Esophagus squamous epithelium (tissue), 5 donors: ENCODE results near the gene AK8. TPM values are rescaled to one million over a fixed set of nuclear protein-coding genes. Genes with fewer than 3 reads are reported as not detected.

Experiments used
- DNase-seq: peaks from one replicate; lab custom pipeline; 2025; lab: John Stamatoyannopoulos, UW
- H3K27ac ChIP-seq, 4 donors: fragments of 200-600 bp; sonication (generic); one replicate each; pipeline ENCODE4 v1.5.1; 2016 to 2019; ENCODE audit warnings: mild to moderate bottlenecking in 1 of 4
- H3K27me3 ChIP-seq, 4 donors: fragments of 200-600 bp; sonication (generic); 1 replicate in 3 of 4; 2 replicates in 1 of 4; pipeline versions ENCODE4 v1.5.1 to v1.6.0; 2017 to 2021; ENCODE audit warnings: antibody characterized with exemption in 1 of 4
- H3K36me3 ChIP-seq, 3 donors: fragments of 200-600 bp; sonication (generic); one replicate each; pipeline ENCODE4 v1.5.1; 2016 to 2019
- H3K4me1 ChIP-seq, 3 donors: fragments of 200-600 bp; sonication (generic); one replicate each; pipeline ENCODE4 v1.5.1; 2017 to 2019
- H3K4me3 ChIP-seq, 4 donors: fragments of 200-600 bp; sonication (generic); 1 replicate in 3 of 4; 2 replicates in 1 of 4; pipeline ENCODE4 v1.5.1; 2016 to 2019; ENCODE audit warnings: mild to moderate bottlenecking in 2 of 4, moderate library complexity in 1 of 4
- H3K9me3 ChIP-seq, 3 donors: fragments of 200-600 bp; sonication (generic); one replicate each; pipeline ENCODE4 v1.5.1; 2016 to 2019
- POLR2A ChIP-seq, 4 donors: fragments of 450-650 bp; IDR thresholded peaks; one replicate each; pipeline ENCODE4 v1.6.1; 2017; ENCODE audit warnings: antibody characterized with exemption in 4 of 4, mild to moderate bottlenecking in 4 of 4, moderate library complexity in 3 of 4
- WGBS, 2 donors: methylation state at CpG; one replicate each; pipeline ENCODE4 v1.1.5; 2018; 5-methylcytosine and 5-hydroxymethylcytosine counted together
- intact Hi-C: fragments of 100-400 bp; cut with DNase I; formaldehyde crosslinking; loops from one replicate; pipeline ENCODE4 v1.15.0; 2022
- total RNA-seq, 4 donors: library from RNA; depleted of rRNA; stranded (reverse); fragments of >200 nt; gene quantifications; one replicate each; pipeline ENCODE4 v1.1.0, GENCODE V29; 2016
- TF ChIP-seq, protein P1 (sequence below), 6 experiments: fragments of 450-650 bp in 4 of 6; fragments of 200-600 bp in 2 of 6; sonication (generic) in 2 of 6; IDR thresholded peaks; one replicate each; pipeline ENCODE4 v1.5.1; 2016 to 2019; ENCODE audit warnings: antibody characterized with exemption in 6 of 6, mild to moderate bottlenecking in 4 of 6, moderate library complexity in 4 of 6
- donor health status: DM: yes; HTN: yes; CAD: no.

The AK8 gene
- total RNA-seq, 4 donors from 2014 or later: 0.38 to 1.1 (median 0.48) TPM; not detected in 1

DNA sequence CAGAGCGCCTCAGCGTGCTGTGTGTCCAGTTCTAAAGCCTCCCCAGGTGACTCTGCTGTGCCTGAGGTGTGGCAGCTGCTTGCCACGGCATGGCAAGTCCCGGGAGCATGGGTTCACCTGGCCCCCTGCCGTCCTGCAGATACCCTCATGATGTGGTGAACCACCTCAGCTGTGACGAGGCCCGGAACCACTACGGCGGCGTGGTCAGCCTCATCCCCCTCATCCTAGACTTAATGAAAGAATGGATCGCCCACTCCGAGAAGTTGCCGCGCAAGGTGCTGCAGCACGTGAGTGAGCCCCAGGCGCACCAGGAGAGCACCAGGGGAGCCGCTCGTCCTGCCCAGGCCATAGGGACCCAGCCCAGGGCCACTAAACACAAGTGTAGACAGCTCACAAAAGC, 10.1 kb upstream of the AK8 start:
- Histone ChIP-seq H3K27me3 (no peaks in the 10 kb centered on the region), H3K4me3 (no peak overlapping the region), H3K36me3 (peaks cover 0 to 80% (median 9%) of the 10 kb centered on the region in 3 donors), H3K9me3 (no peaks in the 10 kb centered on the region), H3K27ac (no peak overlapping the region), H3K4me1 (no peaks in the 10 kb centered on the region)
- TF ChIP-seq, protein P1, sequence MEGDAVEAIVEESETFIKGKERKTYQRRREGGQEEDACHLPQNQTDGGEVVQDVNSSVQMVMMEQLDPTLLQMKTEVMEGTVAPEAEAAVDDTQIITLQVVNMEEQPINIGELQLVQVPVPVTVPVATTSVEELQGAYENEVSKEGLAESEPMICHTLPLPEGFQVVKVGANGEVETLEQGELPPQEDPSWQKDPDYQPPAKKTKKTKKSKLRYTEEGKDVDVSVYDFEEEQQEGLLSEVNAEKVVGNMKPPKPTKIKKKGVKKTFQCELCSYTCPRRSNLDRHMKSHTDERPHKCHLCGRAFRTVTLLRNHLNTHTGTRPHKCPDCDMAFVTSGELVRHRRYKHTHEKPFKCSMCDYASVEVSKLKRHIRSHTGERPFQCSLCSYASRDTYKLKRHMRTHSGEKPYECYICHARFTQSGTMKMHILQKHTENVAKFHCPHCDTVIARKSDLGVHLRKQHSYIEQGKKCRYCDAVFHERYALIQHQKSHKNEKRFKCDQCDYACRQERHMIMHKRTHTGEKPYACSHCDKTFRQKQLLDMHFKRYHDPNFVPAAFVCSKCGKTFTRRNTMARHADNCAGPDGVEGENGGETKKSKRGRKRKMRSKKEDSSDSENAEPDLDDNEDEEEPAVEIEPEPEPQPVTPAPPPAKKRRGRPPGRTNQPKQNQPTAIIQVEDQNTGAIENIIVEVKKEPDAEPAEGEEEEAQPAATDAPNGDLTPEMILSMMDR (IDR thresholded peaks at IDR 0.05): no peak
- TF ChIP-seq POLR2A (IDR thresholded peaks at IDR 0.05): no peak
- intact Hi-C loops: no loop called here
- WGBS, 2 donors: 70 to 98% methylated on average over 2 to 10 of the region's 18 CpGs
- no peak for DNase-seq

DNA sequence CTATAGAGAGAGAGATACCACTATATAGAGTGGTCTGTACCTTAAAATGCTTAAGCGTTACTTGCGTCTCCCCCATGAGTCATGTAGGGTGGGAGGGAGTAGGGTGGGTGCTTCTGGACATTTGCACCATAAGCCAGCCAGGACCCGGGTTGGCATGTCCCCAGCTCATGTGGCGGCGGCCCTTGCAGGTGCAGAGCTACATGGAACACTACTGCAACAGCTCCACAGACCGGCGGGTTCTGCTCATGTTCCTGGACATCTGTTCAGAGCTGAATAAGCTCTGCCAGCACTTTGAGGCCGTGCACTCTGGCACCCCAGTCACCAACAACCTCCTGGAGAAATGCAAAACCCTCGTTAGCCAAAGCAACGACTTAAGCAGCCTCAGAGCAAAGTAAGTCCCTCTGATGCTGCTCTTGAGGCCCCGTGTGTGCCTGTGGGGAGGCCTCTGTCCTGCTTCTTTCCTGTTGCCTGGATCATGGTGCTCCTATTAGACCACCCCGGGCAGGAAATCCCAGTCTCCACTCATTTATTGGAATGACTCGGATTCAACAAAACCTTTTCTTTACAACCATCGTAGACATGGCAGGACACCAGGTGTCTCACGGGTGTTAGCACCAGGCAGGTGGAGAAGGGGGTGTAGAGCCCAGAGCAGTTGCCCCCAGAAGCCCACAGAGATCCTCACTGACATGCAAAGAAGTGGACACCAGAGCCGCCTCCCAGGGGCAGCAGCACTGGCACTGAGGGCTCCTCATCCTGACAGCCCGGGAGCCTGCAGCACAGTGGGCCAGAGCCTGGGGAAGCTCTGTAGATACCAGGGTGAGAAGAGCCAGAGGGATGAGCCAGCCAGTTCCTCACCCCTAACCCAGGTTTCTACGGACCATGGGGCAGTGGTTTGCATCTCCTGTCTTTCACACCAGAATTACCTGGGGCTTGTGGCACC, 9.4 kb upstream of the AK8 start:
- Histone ChIP-seq H3K4me3 (no peak overlapping the region), H3K36me3 (peaks cover 0 to 73% (median 3%) of the 10 kb centered on the region in 3 donors), H3K4me1 (no peaks in the 10 kb centered on the region), H3K27me3 (no peaks in the 10 kb centered on the region), H3K9me3 (no peaks in the 10 kb centered on the region), H3K27ac (no peak overlapping the region)
- DNase-seq: no peak
- WGBS, 2 donors: 78 to 90% methylated on average over 6 to 9 of the region's 18 CpGs
- TF ChIP-seq, protein P1 (IDR thresholded peaks at IDR 0.05): no peak
- no peak for TF ChIP-seq POLR2A (IDR thresholded peaks at IDR 0.05)
- intact Hi-C loops: no loop called here

DNA sequence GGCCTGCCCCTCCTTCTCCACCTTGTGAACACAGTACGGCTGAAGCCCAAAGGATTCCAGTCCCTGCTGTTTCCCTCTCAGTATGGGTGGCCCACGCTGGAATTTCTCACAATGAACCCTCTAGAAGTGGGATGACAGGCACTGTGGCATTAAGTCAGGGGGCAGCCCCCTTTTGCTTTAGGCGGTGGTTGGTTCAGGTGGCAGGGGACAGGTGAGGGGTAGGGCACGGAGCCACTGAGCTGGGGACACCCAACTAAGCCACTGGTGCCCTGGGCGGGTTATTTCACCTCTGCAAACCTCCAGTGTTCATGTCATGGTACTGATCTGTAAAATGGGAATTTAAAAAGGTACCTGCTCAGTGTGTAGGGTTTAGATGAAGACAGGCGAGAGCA, 8.2 kb upstream of the AK8 start:
- peaks cover 0 to 61% (median 0%) of the 10 kb centered on the region in 3 donors for H3K36me3 ChIP-seq
- DNase-seq: no peak
- H3K27me3 ChIP-seq: no peaks in the 10 kb centered on the region
- 89 to 98% methylated on average over 3 to 5 of the region's 6 CpGs for WGBS, 2 donors
- no peak overlapping the region for H3K4me3 ChIP-seq
- H3K9me3 ChIP-seq: no peaks in the 10 kb centered on the region
- no peak overlapping the region for H3K27ac ChIP-seq
- peaks cover 0 to 6% (median 0%) of the 10 kb centered on the region in 3 donors for H3K4me1 ChIP-seq
- TF ChIP-seq POLR2A (IDR thresholded peaks at IDR 0.05): no peak
- intact Hi-C loops: no loop called here

DNA sequence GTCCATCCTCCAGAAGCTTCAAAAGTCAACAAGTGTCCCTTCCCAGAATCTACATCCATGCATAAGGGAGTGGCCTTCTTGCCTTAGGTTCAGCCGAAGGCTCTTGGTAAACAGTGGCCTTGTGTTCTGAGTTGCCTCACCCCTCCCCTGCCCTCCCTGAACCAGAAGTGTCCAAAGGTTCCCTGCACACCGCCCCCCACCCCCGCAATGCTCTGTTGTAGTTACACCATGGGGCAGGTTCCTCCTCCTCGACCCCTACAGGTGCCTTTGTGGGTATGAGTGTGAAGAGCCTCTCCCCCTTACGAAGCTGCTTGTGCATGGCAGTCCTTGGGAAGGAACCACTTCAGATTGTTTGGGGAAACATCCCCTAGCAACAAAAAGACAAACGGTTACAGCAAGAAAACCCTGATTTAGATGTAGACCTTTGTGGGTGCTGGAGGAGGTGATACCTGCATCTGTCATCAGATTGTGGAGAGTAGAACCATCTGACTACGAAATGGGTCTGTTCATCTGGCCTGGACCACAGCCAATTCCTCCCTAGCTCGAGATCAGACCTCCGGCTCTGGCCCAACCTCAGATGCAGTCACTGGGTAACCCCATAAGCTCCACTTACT, 7.7 kb upstream of the AK8 start:
- no peaks in the 10 kb centered on the region for H3K27me3 ChIP-seq
- no peak for TF ChIP-seq POLR2A (IDR thresholded peaks at IDR 0.05)
- TF ChIP-seq, protein P1 (IDR thresholded peaks at IDR 0.05): no peak
- H3K4me3 ChIP-seq: no peak overlapping the region
- no peak for DNase-seq
- intact Hi-C loops: no loop called here
- no peak overlapping the region for H3K27ac ChIP-seq
- WGBS, 2 donors: 45 to 68% methylated on average over 8 of the region's 9 CpGs
- no peaks in the 10 kb centered on the region for H3K9me3 ChIP-seq
- peaks cover 0 to 6% (median 0%) of the 10 kb centered on the region in 3 donors for H3K4me1 ChIP-seq
- peaks cover 0 to 56% (median 0%) of the 10 kb centered on the region in 3 donors for H3K36me3 ChIP-seq

DNA sequence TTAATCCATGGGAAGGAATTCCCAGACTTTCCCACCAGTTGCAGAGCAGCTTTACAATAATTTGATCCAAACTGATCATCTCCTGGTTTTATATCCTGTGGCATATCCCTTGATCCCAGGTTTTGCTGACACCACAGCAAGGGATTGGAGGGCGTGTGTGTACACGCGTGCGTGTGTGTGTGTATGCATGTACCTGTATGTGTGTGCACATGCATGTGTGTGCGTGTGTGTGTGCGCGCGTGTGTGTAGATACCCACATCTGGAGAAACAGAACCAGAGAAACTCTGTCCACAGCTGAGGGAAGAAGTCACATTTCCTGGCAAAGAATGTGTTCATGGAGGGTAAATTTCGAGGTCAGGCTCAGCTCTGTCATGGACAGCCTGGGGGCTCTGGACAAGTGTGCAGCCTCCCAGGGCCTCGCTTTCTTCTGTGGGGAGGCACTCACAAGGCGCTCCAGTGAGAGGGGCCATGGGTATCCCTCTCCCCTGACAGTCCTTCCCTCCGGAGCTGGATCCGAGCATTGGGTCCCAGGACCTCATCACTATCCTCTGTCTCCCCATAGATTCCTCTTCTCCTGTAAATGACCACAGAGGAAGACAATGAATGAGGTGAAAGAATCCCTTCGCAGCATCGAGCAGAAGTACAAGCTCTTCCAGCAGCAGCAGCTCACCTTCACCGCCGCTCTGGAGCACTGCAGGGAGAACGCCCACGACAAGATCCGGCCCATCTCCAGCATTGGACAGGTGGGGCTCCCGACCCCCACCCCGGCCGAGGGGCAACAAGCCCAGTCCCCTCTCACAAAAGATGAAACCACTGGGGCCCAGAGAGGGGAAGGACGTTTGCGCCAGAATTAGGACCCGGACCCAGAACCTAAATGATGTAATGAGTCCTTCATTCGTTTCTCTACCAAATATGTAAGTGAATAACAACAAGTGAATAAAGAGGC, 5.5 kb upstream of the AK8 start:
- 85 to 92% methylated on average over 10 to 19 of the region's 27 CpGs for WGBS, 2 donors

More for the DNA sequence above, 5.5 kb upstream of the AK8 start:
- no peaks in the 10 kb centered on the region for H3K27me3 ChIP-seq
- H3K4me1 ChIP-seq: peaks cover 0 to 23% (median 6%) of the 10 kb centered on the region in 3 donors
- TF ChIP-seq, protein P1 (IDR thresholded peaks at IDR 0.05): no peak
- TF ChIP-seq POLR2A (IDR thresholded peaks at IDR 0.05): no peak
- intact Hi-C loops: no loop called here
- H3K9me3 ChIP-seq: no peaks in the 10 kb centered on the region
- DNase-seq: no peak
- no peak overlapping the region for H3K27ac ChIP-seq
- peaks cover 0 to 45% (median 0%) of the 10 kb centered on the region in 3 donors for H3K36me3 ChIP-seq
- H3K4me3 ChIP-seq: no peak overlapping the region
